ENCODE data around the gene COL5A1.

The COL5A1 gene

DNA sequence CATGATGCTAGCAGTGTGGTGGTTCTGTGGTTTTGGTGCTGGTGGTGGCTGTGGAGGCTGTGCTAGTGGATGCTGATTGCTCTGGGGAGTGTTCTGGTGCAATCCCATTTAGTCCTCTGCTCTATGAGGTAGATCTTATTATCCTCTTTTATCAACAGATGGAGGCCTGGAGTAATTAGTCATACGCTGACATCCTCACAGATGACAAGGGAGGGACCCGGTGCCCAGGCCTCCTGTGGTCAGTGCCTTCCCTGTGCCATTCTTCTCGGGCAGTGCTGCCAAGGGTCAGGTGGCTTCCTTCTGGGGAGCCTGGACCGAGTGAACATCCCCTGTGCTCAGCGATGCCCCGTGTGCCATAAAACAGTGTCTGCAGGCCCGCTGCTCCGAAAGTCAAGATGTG is 74.5 kb downstream of the COL5A1 start:
- DNase-seq: no peak

DNA sequence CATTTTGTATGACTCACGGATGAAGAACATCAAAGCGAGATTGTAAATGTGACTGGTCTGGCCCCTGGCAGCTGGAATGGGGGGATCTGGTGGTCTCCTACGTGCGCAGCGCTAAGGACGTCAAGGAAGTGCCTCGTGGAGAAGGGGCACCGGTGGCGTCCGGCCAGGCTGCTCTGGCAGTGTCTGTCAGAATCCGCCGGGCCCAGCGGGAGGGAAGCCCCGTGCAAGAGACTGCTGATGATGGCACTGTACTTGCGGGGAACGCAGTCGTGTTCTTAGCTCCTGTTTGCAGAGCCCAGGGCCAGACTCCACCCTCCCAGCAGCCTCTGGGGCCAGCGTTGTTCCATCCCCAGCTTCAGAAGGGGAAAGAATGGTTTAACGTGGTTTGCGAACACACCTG is 75.5 kb downstream of the COL5A1 start:
- DNase-seq: no peak

DNA sequence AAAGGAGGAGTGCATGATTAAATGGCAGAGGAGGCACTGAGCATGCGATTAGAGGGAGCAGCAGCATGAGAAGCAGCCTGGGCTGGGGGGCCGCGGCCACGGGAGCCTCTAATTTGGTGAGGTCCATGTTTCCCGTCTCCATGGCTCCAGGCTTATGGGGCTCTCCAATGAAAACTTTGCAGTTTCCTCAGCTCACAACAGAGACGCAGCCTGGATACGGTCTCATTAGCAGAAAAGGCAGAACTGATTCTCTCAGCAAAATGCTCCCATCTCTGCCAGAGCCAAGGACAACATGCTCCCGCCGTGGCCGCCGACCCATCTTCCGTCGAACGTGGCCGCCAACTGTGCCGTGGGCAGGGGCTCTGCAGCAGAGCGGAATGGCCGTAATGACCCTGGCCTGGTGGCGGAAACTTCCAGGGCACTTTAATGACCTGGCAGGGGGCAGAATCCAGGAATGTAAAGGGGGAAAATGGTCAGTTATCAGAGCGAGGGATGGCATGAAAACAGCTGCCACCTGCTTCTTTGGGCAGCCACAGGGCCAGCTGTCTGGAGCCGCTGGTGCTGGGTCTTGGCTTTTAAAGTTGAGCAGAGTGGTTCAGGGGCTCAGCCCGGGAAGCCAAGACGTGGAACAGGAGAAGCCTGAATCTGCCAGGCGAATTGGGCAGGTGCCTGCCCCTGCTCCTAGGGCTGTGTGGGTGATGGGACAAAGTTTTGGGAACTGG is 76.5 kb downstream of the COL5A1 start:
- DNase-seq: no peak

DNA sequence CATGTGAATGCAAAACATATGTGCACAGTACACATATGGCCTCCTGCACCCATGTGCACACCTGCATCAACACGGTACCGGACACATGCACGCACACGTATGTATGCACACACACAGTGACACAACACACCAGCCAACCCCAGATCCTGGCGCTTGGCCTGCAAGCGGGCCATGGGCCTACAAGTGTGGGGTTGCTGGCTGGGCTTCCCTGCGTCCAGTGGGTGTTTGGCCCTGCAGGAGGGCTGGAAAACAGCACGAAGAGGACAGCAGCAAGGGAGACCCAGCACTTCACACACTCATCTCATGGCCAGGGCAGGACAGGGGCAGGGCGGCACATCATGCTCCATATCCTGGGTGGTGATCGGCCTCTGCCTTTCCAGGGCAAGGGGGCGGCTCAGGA is 77.7 kb downstream of the COL5A1 start:
- DNase-seq: no peak

DNA sequence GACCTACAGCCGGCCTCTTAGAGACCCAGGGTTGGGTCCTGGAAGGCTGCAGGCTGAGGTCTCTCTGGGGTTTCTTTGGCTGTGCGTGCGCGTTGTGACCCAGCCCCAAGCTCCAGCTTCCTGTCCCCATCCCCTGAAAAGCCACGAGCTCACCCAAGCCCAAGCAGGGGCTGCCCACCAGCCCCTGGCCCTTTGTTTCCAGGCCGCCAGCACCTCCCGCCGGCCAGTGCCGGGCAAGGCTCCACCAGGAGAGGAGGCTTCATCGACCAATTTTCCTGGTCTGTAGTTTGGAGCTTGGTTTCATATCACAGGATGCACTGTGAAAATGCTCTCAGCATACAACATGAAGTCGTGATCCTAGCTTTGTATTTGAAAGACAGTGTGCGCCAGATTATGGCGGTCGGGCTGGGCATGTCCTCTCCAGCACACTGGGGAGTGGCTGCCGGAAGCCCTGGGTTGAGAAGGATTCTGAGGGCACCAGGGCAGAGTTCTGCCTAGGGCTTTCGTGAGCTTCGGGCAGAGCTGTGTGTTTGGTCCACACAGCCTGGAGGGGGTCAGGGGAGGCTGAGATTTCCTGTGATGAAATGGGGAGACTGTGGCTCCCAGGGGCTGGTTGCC is 78.6 kb downstream of the COL5A1 start:
- DNase-seq: no peak

DNA sequence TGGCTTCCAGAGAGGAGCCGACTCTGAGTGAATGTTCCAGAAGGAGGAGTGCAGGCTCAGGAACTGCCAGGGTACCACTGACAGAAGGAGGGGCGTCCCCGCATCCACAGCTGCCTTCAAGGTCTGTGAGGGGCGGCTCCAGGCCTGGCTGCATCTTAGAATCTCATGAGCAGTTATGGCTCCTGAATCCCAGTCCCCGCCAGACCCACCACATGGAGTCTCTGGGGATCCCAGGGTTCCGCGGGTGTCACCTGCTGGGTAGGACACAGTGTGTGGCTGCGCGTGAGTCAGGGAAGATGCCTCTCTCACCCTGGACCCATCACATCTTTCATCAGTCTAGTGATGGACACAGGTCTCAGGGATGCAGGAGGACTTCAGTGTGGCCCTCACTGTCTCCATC is 79.2 kb downstream of the COL5A1 start:
- no peak for DNase-seq

DNA sequence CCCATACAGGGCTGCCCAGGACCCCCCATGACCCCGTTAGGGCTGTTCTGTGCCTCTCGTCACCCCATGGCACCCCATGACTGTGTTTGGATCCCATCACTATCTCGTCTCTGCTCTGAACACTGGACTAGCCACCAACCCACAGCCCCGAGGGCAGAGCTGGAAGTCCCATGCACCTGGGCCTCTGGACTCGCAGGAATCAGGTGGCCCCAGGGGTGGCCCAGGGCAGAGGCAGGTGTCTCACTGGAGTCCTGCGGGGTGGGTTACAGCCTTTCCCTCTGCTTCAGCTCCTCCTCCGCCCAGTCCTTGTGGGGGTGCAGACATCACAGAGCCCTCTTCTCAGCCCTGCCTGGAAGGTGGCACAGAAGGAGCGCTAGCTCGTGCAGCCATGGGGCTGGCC is 79.7 kb downstream of the COL5A1 start:
- DNase-seq: no peak

DNA sequence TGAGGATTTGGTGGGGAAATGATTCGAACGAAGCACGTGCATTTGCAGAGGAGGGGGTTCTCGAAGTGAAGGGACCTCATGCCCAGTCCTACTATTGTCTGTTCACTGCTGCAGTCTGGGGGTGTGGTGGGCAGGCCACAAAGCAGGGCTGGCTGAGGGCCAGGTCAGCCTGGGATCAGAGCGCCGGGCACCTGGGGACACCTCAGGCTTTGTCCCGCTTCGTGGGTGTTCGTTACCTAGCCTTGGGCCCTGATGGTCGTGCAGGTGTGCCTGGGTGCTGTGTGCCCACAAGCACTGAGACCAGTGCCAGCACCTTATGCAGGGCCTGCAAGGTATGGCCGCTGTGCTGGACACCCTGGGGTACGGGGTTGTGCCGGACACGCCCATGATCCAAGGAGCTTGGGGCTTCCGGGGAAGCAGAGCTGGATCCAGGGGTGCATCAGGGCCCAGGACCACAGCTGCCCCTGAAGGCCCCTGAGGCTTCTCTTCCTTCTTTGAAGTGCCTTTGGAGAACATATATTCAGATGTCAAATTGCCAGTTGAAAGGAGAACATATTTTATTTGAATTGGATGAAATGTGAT is 80.6 kb downstream of the COL5A1 start:
- DNase-seq: no peak

DNA sequence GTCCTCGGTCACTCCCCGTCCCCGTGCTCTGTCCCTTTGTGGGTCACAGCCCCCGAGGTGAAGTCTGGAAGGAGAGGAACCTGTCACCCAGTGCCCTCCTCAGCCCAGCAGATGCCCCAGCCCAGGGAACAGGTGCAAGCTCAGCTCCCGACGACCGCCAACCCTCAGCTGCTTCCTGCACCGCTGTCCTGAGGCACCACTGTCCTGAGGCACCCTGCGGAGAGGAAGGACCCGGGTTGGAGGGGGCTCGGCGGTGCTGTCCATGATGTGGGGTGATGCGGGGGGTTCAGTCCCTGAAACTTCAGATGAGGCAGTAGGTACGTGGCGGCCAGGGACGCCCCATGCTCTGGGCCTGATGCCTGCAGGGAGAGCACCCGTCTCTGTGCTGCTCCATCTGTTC is 81.4 kb downstream of the COL5A1 start:
- DNase-seq: no peak

DNA sequence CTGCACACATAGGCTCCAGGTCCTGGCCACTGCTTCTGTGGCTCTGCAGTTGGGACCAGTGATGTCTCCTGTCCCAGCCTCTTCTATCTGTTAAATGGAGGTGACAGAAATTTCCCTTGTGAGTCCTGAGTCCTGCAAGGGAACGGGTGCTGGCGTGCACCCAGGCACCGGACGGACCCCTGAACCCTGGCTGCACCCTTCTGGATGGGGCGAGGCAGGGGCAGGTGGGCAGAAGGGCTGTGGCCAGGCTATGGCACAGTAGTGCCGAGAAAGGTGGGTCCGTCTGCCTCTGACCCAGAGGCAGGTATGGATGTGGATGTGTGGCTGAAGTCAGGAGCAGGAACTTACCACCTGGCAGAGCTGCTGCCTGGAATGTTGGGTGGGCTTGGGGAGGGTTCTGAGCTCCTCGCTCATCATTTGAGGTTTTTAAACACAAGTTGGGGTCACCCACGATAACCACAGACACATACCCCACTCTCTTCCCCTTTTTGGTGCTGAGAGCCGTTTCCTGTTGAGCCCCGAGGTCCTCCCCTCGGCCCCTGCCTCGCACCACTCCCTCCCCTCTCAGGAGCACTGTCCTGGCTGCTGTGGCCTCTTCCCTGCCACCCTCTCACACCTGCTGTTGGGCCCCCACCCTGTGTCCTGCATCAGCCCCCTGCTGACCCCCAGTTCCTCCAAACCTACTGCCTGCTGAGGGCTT is 82.0 kb downstream of the COL5A1 start:
- DNase-seq: no peak

DNA sequence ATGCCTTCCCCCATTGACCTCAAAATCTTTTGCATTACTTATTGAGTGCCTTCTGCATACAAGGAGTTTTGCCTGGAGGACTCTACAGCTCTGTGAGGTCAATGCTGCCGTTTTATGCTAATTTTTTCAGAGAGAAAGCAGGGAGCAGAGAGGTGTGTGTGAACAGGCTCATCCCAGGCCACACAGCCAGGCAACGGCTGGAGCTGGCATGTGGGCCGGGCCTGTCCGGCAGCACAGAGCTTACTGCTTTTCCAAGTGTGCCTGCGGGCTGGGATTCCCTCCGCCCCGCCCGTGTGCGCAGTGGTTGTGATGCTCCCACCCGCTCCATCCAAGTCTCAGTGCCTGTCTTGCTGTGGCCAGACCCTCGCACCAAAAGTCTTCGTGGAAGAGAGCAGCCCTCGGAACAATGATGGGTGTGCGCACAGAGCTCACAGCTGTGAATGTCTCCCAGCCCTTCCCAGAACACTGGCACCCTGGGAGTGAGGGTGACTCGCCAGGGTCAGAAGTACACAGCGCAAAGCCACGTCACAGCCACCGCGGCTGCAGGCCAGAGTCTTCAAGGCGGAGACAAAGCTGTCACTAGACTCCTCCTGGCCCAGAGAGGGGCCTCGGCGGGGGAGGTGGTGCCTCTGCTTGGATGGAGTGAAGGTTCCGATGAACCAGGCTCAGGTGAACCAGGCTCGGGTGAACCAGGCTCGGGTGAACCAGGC is 82.8 kb downstream of the COL5A1 start:
- no peak for DNase-seq

DNA sequence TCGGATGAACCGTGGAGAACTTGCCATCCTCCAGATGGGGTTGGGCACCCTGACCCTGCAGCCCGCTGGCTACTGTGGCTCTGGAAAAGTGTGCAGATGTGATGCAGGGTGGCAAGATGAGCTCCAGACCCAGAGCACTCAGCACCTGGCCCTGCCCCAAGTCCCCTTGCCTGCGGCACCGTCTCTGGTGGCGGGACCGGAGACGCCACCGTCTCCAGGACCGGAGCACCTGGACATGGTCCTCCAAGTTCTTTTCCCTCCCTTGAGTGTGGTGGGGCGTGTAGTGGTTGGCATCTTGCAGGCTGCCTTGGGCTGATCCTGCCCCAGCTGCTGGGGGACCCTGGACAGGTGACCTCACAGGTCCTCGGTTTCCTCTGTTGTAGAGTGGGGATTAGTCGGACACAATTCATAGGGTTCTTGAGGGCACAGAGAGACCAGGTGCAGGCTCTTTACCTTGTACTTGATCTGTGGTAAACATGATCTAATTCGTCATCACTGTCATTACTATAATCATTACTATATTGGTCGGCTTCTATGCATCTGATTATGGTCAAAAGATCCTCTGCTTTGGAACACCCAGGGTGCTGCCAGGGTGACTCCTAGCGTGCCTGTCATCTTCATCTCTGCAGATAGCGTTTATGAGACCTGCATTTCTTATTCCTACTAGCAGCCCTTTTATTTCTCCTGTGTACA is 83.5 kb downstream of the COL5A1 start:
- no peak for DNase-seq

DNA sequence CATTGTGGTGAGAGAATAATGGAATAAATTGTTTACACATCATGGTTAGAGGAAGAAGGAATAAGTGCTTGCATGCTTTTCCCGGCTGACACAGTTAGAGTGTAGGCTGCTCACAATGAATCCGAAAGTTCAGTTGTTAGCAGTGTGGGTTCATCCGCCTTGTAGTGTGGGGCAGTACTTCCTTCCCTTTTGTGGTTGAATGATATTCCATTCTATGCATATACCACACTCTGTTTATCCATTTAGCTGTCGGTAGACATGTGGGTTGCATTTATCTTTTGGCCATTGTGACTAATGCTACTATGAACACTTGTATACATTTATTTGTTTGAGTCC is 84.0 kb downstream of the COL5A1 start:
- no peak for DNase-seq

DNA sequence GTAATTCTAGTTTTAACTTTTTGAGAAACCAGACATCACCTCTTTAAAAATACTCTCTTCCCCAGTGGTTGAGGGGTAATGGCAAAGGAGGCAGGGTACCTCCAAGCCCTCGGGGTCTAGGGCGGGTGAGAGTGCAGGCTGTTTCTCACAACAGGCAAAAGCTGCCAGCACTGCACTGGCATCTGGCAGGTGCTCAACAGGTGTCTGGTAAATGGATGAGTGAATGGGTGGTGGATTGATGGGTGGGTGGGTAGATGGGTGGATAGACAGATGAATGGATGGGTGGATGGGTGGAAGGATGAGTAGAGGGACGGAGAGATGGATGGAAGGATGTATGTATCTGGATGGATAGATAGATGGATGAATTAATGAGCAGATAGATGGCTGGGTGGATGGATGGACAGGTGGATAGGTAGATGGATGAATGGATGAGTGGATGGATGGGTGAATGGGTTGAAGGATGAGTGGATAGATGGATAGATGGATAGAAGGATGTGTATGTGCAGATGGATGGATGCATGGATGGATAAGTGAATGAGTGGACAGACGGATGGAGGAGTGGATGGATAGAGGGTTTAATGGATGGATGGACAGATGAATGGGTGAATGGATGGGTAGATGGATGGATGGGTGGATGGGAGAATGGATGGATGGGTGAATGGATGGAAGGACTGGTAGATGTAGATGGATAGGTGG is 84.6 kb downstream of the COL5A1 start:
- DNase-seq: no peak

DNA sequence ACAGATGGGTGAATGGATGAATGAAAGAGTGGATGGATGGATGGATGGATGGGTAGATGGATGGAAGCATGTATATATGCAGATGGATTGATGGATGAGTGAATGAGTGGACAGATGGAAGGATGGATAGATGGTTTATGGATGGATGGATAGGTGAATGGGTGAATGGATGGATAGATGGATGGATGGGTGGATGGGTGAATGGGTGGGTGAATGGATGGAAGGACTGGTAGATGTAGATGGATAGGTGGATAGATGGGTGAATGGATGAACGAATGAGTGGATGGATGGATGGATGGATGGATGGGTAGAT is 85.1 kb downstream of the COL5A1 start:
- no peak for DNase-seq

DNA sequence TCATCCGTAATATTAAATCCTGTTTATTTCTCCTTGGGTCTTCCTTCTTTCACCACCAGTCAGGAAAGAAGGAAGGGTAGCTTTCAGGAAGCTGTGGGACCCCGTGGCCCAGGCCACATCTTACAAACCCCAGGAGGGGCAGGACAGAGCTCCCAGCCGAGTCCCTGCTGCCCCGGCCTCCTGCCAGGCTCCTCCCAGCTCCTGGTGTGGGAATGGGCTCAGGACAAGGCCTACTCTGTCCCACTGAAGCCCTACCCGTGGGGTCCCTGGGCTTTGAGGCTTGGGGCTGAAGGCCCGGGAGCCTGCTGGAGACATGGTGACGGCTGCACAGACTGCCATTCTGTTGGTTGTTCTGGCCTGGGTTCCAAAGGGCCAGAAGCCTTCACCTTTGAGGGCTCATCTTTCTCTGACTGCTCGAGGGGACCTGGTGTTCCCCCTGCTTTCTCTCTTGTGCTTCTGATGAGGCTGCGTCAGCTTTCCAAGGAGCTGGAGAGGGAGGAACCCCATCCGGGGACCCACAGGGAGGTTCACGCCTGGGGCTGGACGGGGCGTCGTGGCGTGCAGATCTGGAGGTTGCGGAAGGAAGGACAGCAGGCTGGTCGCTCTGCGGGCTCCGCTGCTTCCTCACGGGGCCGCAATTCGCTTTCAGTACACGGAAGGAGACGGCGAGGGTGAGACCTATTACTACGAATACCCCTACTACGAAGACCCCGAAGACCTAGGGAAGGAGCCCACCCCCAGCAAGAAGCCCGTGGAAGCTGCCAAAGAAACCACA is 86.6 kb downstream of the COL5A1 start:
- no peak for DNase-seq

DNA sequence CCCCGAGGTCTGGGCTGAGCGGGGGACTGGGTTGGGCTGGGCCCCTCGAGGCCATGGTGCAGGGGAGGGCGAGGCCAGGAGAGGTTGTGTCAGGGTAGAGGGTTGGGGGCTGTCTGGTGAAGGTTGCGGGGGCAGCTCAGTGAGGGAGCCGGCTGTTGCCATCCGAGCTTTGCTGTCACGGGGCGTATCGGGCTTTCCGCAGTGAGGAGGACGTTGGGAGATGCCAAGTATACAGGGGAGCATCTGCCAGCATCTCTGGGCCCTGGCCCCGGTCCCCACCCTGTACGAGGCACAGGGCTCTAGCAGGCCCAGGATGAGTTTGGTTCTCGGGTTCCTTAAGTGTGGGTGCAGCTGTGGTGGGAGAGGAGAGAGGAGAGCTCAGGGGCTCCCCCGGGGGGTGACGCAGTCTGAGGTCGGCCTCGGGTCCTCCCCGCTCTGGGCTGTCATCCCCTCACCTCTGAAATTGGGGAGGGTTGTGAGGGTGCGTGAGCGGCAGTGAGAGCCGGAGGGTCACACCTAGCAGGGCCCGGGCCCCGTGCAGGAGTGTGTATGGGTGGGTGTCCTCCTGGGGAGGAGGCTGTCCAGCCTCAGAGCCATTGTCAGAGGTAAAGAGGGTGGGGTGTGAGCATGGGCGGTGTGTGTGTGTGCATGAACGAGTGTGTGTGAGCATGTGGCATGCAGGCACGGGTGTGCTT is 87.3 kb downstream of the COL5A1 start:
- DNase-seq: no peak

DNA sequence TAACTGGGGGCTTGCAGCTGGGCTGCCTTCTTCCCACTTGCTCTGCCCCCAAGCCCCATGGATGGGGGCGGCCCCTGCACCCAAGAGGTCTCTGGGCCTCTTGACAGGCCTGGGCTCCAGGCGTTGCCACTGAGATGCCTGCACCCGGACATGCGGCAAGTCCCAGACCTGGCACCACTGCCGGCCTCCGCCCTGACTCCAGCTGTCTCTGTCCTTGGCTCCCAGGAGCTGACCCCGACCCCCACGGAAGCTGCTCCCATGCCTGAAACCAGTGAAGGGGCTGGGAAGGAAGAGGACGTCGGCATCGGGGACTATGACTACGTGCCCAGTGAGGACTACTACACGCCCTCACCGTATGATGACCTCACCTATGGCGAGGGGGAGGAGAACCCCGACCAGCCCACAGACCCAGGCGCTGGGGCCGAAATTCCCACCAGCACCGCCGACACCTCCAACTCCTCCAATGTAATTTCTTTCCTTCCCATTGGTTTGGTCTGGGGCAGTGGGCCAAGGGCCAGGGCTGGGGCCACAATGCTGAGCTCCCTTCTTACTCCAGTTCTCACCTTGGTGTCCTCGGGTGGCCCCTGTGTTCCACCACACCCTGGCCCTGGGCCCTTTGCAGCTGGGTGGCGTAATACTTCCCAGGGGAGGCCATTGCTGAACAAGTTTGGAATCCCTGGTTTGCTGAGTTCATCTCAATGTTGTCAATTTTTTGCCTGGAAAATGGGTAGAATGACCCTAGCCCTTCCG is 88.6 kb downstream of the COL5A1 start:
- DNase-seq: no peak

DNA sequence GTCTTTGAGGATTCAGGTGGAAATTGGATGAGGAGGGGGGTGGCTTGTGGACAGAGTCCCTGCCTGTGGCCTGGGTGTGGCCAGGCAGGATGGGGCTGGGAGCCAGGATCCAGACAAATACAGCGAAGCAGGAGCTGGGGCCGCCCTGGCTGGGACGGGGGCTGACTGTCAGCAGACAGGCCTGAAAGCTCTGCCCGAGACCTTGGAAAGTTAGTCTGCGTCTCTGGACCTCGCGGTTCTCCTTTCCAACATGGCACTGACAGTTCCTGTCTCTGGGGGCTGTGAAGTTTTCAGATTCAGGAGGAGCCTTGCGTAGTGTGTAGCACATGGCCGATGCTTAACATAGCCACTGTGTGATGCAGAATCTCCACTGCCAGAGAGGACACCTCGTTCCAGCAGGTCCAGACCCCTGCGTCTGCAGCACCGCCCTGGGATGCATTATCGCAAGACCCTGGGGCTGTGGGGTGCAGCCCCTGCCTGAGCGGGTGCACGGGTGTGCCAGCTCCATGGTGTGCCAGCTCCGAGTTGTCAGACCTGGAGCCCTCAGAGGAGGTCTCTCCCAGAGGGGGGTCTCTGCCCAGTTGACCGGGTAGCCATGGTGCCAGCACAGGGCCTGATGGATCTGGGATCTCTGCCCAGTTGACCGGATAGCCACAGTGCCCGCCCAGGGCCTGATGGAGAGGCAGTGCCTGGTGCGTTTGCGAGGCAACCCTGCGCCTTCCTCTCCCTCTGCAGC is 89.3 kb downstream of the COL5A1 start:
- DNase-seq: no peak

All from GOT3 (cell line).